GM12878 (cell line): ENCODE results near the gene SPRY4. TPM values are rescaled to one million over a fixed set of nuclear protein-coding genes. Genes with fewer than 3 reads are reported as not detected.

ENCODE experiments used
- ATAC-seq: fragments of 200-7000 bp; cut with Tn5 transposase; 3 replicates; pipeline ENCODE4 v1.9.1; 2020; ENCODE audit warnings: mild to moderate bottlenecking, moderate library complexity
- BruUV-seq: library from RNA; stranded (reverse); fragments of 400-500 nt; replicated peaks from 2 replicates; lab custom pipeline; 2021; lab: Mats Ljungman, UMichigan
- CTCF ChIA-PET: fragments of 300-600 bp; sonication (Branson Sonifier 250); formaldehyde crosslinking; extraction: SDS; loops from one replicate; lab custom pipeline; 2021; ENCODE audit warnings: inconsistent platforms; lab: Yijun Ruan, JAX
- POLR2A ChIA-PET: fragments of 350-600 bp; formaldehyde crosslinking; extraction: SDS; loops from one replicate; lab custom pipeline; 2021; ENCODE audit warnings: inconsistent platforms; lab: Charles Lee
- RAD21 ChIA-PET: fragments of 300-600 bp; sonication (Branson Sonifier 250); formaldehyde crosslinking; loops from one replicate; lab custom pipeline; 2023; ENCODE audit warnings: antibody characterized with exemption; ENCODE audit not compliant: unreplicated experiment; lab: Charles Lee
- SMC1A ChIA-PET: fragments of 300-600 bp; sonication (Branson Sonifier 250); formaldehyde crosslinking; loops from one replicate; lab custom pipeline; 2023; ENCODE audit not compliant: unreplicated experiment, uncharacterized antibody; lab: Charles Lee
- DNase-seq: peaks from one replicate; pipeline ENCODE4 v3.0.0-alpha.2; 2011; ENCODE audit warnings: low read depth, low spot score
- FAIRE-seq: peaks from 3 replicates; lab custom pipeline; 2011; peaks lifted over from hg19 to GRCh38; lab: Jason Lieb, UNC
- H2AFZ ChIP-seq: 2 replicates; pipeline ENCODE4 v1.6.0; 2011; ENCODE audit warnings: low read depth, low read length, control low read depth; ENCODE audit not compliant: control insufficient read depth
- H3K27ac ChIP-seq: 2 replicates; pipeline ENCODE4 v1.5.1; 2011; ENCODE audit warnings: control low read depth; ENCODE audit not compliant: control insufficient read depth, insufficient read depth
- H3K27me3 ChIP-seq, 2 experiments: replicated peaks in 1 of 2; 2 replicates each; pipeline versions ENCODE4 v1.6.0 to v1.6.1; 2011; ENCODE audit warnings: low read length in 1 of 2; ENCODE audit not compliant: control insufficient read depth in 2 of 2, insufficient read depth in 2 of 2
- H3K36me3 ChIP-seq, 2 experiments: 2 replicates each; pipeline ENCODE4 v1.5.1; 2011; ENCODE audit warnings: low read length in 1 of 2; ENCODE audit not compliant: control insufficient read depth in 2 of 2, insufficient read depth in 2 of 2
- H3K4me1 ChIP-seq: 2 replicates; pipeline ENCODE4 v1.6.1; 2011; ENCODE audit warnings: mild to moderate bottlenecking, low read length, moderate library complexity, mixed read lengths; ENCODE audit not compliant: control insufficient read depth, insufficient read depth
- H3K4me2 ChIP-seq: 2 replicates; pipeline ENCODE4 v1.6.0; 2011; ENCODE audit warnings: control low read depth; ENCODE audit not compliant: control insufficient read depth, insufficient read depth
- H3K4me3 ChIP-seq: fragments of 200-600 bp; sonication (generic); 2 replicates; pipeline ENCODE4 v1.5.1; 2016
- H3K79me2 ChIP-seq: 2 replicates; pipeline ENCODE4 v1.6.0; 2011; ENCODE audit warnings: low read length; ENCODE audit not compliant: control insufficient read depth, insufficient read depth
- H3K9ac ChIP-seq: 2 replicates; pipeline ENCODE4 v1.8.0; 2011; ENCODE audit warnings: low read length, control low read depth, mixed read lengths; ENCODE audit not compliant: control insufficient read depth, insufficient read depth
- H3K9me3 ChIP-seq: replicated peaks from 3 replicates; pipeline ENCODE4 v1.5.1; 2011; ENCODE audit warnings: mild to moderate bottlenecking, low read length; ENCODE audit not compliant: control insufficient read depth, insufficient read depth
- H4K20me1 ChIP-seq: 2 replicates; pipeline ENCODE4 v1.6.0; 2011; ENCODE audit not compliant: control insufficient read depth, insufficient read depth
- ATF7 ChIP-seq: fragments of 450-650 bp; IDR thresholded peaks from 2 replicates; pipeline ENCODE4 v1.6.1; 2016; ENCODE audit warnings: low read depth, mild to moderate bottlenecking
- BMI1 ChIP-seq: fragments of 450-650 bp; IDR thresholded peaks from 2 replicates; pipeline ENCODE4 v1.6.1; 2016; ENCODE audit warnings: mild to moderate bottlenecking, moderate library complexity, borderline replicate concordance
- BRCA1 ChIP-seq: IDR thresholded peaks from 2 replicates; pipeline ENCODE4 v1.6.1; 2011; ENCODE audit warnings: low read depth, low read length, improper control_type of control experiment
- CTCF ChIP-seq, 3 experiments: IDR thresholded peaks in 2 of 3; conservative IDR thresholded peaks in 1 of 3; 2 replicates each; pipeline ENCODE4 v1.5.1; 2011; ENCODE audit warnings: low read depth in 3 of 3, low read length in 3 of 3, mild to moderate bottlenecking in 3 of 3, control low read depth in 2 of 3, moderate library complexity in 2 of 3, inconsistent platforms in 1 of 3, mixed read lengths in 1 of 3; ENCODE audit not compliant: control insufficient read depth in 2 of 3, insufficient read depth in 1 of 3; ENCODE audit errors: extremely low read depth in 1 of 3
- EGR1 ChIP-seq, 2 experiments: IDR thresholded peaks; 1 replicate in 1 of 2; 2 replicates in 1 of 2; pipeline ENCODE4 v1.6.1; 2011 to 2012; ENCODE audit warnings: low read depth in 2 of 2, low read length in 2 of 2, borderline replicate concordance in 1 of 2, mild to moderate bottlenecking in 1 of 2, moderate library complexity in 1 of 2
- FOXM1 ChIP-seq: IDR thresholded peaks from 2 replicates; pipeline ENCODE4 v1.6.1; 2012; ENCODE audit warnings: low read depth, mild to moderate bottlenecking, inconsistent platforms, low read length, moderate library complexity
- HCFC1 ChIP-seq: fragments of 150-350 bp; IDR thresholded peaks from 2 replicates; pipeline ENCODE4 v1.6.1; 2014; ENCODE audit warnings: low read length
- IKZF2 ChIP-seq, 2 experiments: fragments of 450-650 bp; IDR thresholded peaks; 2 replicates each; pipeline ENCODE4 v1.6.1; 2017; ENCODE audit warnings: mild to moderate bottlenecking in 2 of 2, moderate library complexity in 2 of 2
- IRF4 ChIP-seq: IDR thresholded peaks from 2 replicates; pipeline ENCODE4 v1.6.1; 2011; ENCODE audit warnings: low read depth, low read length
- LARP7 ChIP-seq: fragments of 450-650 bp; IDR thresholded peaks from 2 replicates; pipeline ENCODE4 v1.6.1; 2017; ENCODE audit warnings: mild to moderate bottlenecking
- POLR2A ChIP-seq: IDR thresholded peaks from 2 replicates; pipeline ENCODE4 v1.6.1; 2011; ENCODE audit warnings: low read depth, mild to moderate bottlenecking, low read length
- POU2F2 ChIP-seq: IDR thresholded peaks from 3 replicates; pipeline ENCODE4 v1.6.1; 2011; ENCODE audit warnings: low read depth, mild to moderate bottlenecking, low read length, borderline replicate concordance
- RELB ChIP-seq: fragments of 450-650 bp; IDR thresholded peaks from 2 replicates; pipeline ENCODE4 v1.6.1; 2017; ENCODE audit warnings: low read depth, mild to moderate bottlenecking, moderate library complexity
- SKIL ChIP-seq: fragments of 450-650 bp; IDR thresholded peaks from 2 replicates; pipeline ENCODE4 v1.6.1; 2017; ENCODE audit warnings: mild to moderate bottlenecking, low read depth, inconsistent platforms; ENCODE audit not compliant: poor library complexity, severe bottlenecking
- STAT3 ChIP-seq: IDR thresholded peaks from 2 replicates; pipeline ENCODE4 v1.6.1; 2011; ENCODE audit warnings: low read depth, low read length, improper control_type of control experiment
- TCF3 ChIP-seq: IDR thresholded peaks from 2 replicates; pipeline ENCODE4 v1.6.1; 2012; ENCODE audit warnings: low read depth, mild to moderate bottlenecking, low read length, borderline replicate concordance; ENCODE audit not compliant: insufficient read depth
- WRNIP1 ChIP-seq: IDR thresholded peaks from 2 replicates; pipeline ENCODE4 v1.6.1; 2011; ENCODE audit warnings: low read depth, low read length, improper control_type of control experiment, borderline replicate concordance
- ZSCAN29 ChIP-seq: fragments of 450-650 bp; IDR thresholded peaks from 2 replicates; pipeline ENCODE4 v1.6.1; 2017; ENCODE audit warnings: mild to moderate bottlenecking, moderate library complexity
- WGBS: methylation state at CpG from one replicate; pipeline ENCODE4 v1.1.6; 2016; ENCODE audit warnings: low lambda C conversion rate; ENCODE audit not compliant: insufficient replicate concordance, insufficient coverage; ENCODE audit errors: missing lambda C conversion rate; 5-methylcytosine and 5-hydroxymethylcytosine counted together
- in situ Hi-C: fragments of 300-500 bp; cut with MboI; formaldehyde crosslinking; loops from 9 replicates; pipeline ENCODE4 v1.14.3; 2018; ENCODE audit warnings: mixed read lengths
- intact Hi-C: fragments of 100-400 bp; cut with micrococcal nuclease; formaldehyde crosslinking; loops from one replicate; pipeline ENCODE4 v1.14.2; 2022; ENCODE audit not compliant: unreplicated experiment
- polyA plus RNA-seq, 11 experiments: library from polyadenylated mRNA; depleted of rRNA in 4 of 11; unstranded in 6 of 11; stranded (reverse) in 5 of 11; fragments of >200 nt; fragmentation: Nextera tagmentation in 4 of 11; fragmentation: Illumina TruSeq in 1 of 11; extraction: Ambion mirVana in 4 of 11; extraction: Trizol in 1 of 11; gene quantifications; 1 replicate in 1 of 11; 2 replicates in 10 of 11; pipeline versions ENCODE4 v1.2.1 to v1.2.3, GENCODE V29; 2011 to 2016; ENCODE audit warnings: inconsistent platforms in 2 of 11, missing spikeins in 2 of 11, low read depth in 1 of 11
- total RNA-seq, 4 experiments: library from RNA; depleted of rRNA in 3 of 4; stranded (reverse); fragments of >200 nt in 3 of 4; fragmentation: Illumina TruSeq in 1 of 4; extraction: Trizol in 1 of 4; gene quantifications; 2 replicates each; pipeline versions ENCODE4 v1.2.1 to v1.2.3, GENCODE V29; 2013 to 2021

Gene SPRY4
- total and polyA plus RNA-seq, 10 of the 15 experiments (the other 5 are each of a cell fraction or from before 2014, with no cell fraction given) = 0.04 to 1.4 (median 0.18) TPM; not detected in 1

GRCh38 chr5:142319560-142320429 lies 5.0 kb downstream of the SPRY4 start:
- Histone ChIP-seq H3K36me3 (no peaks in the 10 kb centered on the region), H3K79me2 (peaks cover 10% of the 10 kb centered on the region), H2AFZ (peak overlapping the region; percentile 45), H3K27me3 (peaks cover 0 to 4% of the 10 kb centered on the region in 2 experiments; a peak in 1 of 4 replicates), H3K9me3 (no peaks in the 10 kb centered on the region), H3K4me1 (peaks cover 13% of the 10 kb centered on the region), H3K9ac (no peak overlapping the region; the same call in 1 of the 2 replicates), H3K4me2 (peak overlapping the region; percentile 58), H4K20me1 (no peaks in the 10 kb centered on the region), H3K4me3 (peak overlapping the region; percentile 50; the same call in 1 of the 2 replicates), H3K27ac (peak overlapping the region; percentile 55; the same call in 1 of the 2 replicates)
- DNase-seq = no peak
- ChIA-PET POLR2A (interaction anchor here (1.7 kb wide), 1 partner anchor 38 kb away, joined by 4 read pairs; no protein-coding TSS in a partner anchor), SMC1A (interaction anchor here (0.7 to 1.4 kb wide), 9 partner anchors 8 to 268 kb away, joined by 3 to 5 read pairs (median 3); no protein-coding TSS in a partner anchor), RAD21 (interaction anchor here (0.6 to 1.1 kb wide), 4 partner anchors 8 to 686 kb away, joined by 3 to 5 read pairs (median 3); no protein-coding TSS in a partner anchor), CTCF (interaction anchor here (0.6 to 1.0 kb wide), 4 partner anchors 40 to 190 kb away, joined by 3 to 4 read pairs (median 3); no protein-coding TSS in a partner anchor)
- peak; percentile 5 for ATAC-seq
- BruUV-seq = no TSS peak
- no peak for FAIRE-seq
- in situ Hi-C loops (no loop called here), intact Hi-C loops (loop anchor here (5.0 kb wide), 2 partner anchors 97 to 228 kb away; no protein-coding TSS in a partner anchor)
- 67% methylated on average over 7 of the region's 7 CpGs for WGBS
- no peak for TF ChIP-seq FOXM1
- TF ChIP-seq ATF7 = no peak
- no peak for TF ChIP-seq IKZF2 (IDR thresholded peaks at IDR 0.05)
- TF ChIP-seq CTCF (IDR thresholded peaks at IDR 0.05 in 2 of 3, conservative IDR thresholded peaks at IDR 0.05 in 1 of 3; ENCODE audit: control insufficient read depth in 2 of 3, extremely low read depth in 1 of 3, insufficient read depth in 1 of 3, low read depth in 3 of 3, low read length in 3 of 3) = no peak
- TF ChIP-seq SKIL = no peak
- no peak for TF ChIP-seq ZSCAN29
- no peak for TF ChIP-seq TCF3
- TF ChIP-seq LARP7 = no peak
- no peak for TF ChIP-seq POU2F2
- no peak for TF ChIP-seq STAT3
- TF ChIP-seq BRCA1 = no peak
- no peak for TF ChIP-seq WRNIP1
- no peak for TF ChIP-seq EGR1 (IDR thresholded peaks at IDR 0.05; ENCODE audit: borderline replicate concordance in 1 of 2, low read depth in 2 of 2, low read length in 2 of 2)
- no peak for TF ChIP-seq POLR2A
- no peak for TF ChIP-seq BMI1
- no peak for TF ChIP-seq HCFC1
- TF ChIP-seq IRF4 = no peak
- TF ChIP-seq RELB = no peak
